Karpas-422 (cell line): Measurements from ENCODE around the gene RALGAPA2. TPM values are rescaled to one million over a fixed set of nuclear protein-coding genes. Genes with fewer than 3 reads are reported as not detected.

Experiments used
- DNase-seq: peaks from one replicate; pipeline ENCODE4 v3.0.0-alpha.2; 2015
- H2AFZ ChIP-seq: fragments of 200-600 bp; sonication (generic); 2 replicates; pipeline ENCODE4 v1.6.1; 2014; ENCODE audit warnings: antibody characterized with exemption, low read length, mixed read lengths
- H3K27ac ChIP-seq: fragments of 200-600 bp; sonication (generic); 2 replicates; pipeline ENCODE4 v1.5.1; 2014; ENCODE audit warnings: mild to moderate bottlenecking, low read length, moderate library complexity
- H3K27me3 ChIP-seq: fragments of 200-600 bp; sonication (generic); 2 replicates; pipeline ENCODE4 v1.6.1; 2014; ENCODE audit warnings: low read length, mixed read lengths
- H3K36me3 ChIP-seq: fragments of 200-600 bp; sonication (generic); 2 replicates; pipeline ENCODE4 v1.6.1; 2014; ENCODE audit warnings: low read length, mixed read lengths; ENCODE audit not compliant: insufficient read depth
- H3K4me1 ChIP-seq: fragments of 200-600 bp; sonication (generic); 2 replicates; pipeline ENCODE4 v1.6.1; 2014; ENCODE audit warnings: mild to moderate bottlenecking, low read length, mixed read lengths
- H3K4me2 ChIP-seq: fragments of 200-600 bp; sonication (generic); 2 replicates; pipeline ENCODE4 v1.6.1; 2014; ENCODE audit warnings: low read length, low read depth, mild to moderate bottlenecking; ENCODE audit not compliant: poor library complexity, severe bottlenecking
- H3K4me3 ChIP-seq: fragments of 200-600 bp; sonication (generic); 2 replicates; pipeline ENCODE4 v1.5.1; 2014; ENCODE audit warnings: mild to moderate bottlenecking, antibody characterized with exemption, low read length, mixed read lengths
- H3K79me2 ChIP-seq: fragments of 200-600 bp; sonication (generic); 2 replicates; pipeline ENCODE4 v1.6.1; 2014; ENCODE audit warnings: mild to moderate bottlenecking, low read length, mixed read lengths
- H3K9ac ChIP-seq: fragments of 200-600 bp; sonication (generic); 2 replicates; pipeline ENCODE4 v1.6.0; 2014; ENCODE audit warnings: low read length
- H3K9me2 ChIP-seq: fragments of 200-600 bp; sonication (generic), shearing (Covaris generic); replicated peaks from 2 replicates; pipeline ENCODE4 v1.6.0; 2014; ENCODE audit warnings: mild to moderate bottlenecking, low read length, moderate library complexity; ENCODE audit not compliant: insufficient read depth
- H3K9me3 ChIP-seq: fragments of 300-700, 200-600 bp; sonication (generic); 2 replicates; pipeline ENCODE4 v1.6.1; 2014; ENCODE audit warnings: low read length, mixed read lengths
- H4K20me1 ChIP-seq: fragments of 200-600 bp; sonication (generic); 2 replicates; pipeline ENCODE4 v1.6.1; 2014; ENCODE audit warnings: mild to moderate bottlenecking, antibody characterized with exemption, low read length, low read depth; ENCODE audit not compliant: insufficient read depth
- total RNA-seq: library from RNA; depleted of rRNA; stranded (reverse); fragments of >200 nt; shearing (Covaris generic); gene quantifications from 2 replicates; pipeline ENCODE4 v1.2.3, GENCODE V29; 2014; ENCODE audit warnings: low replicate concordance

The RALGAPA2 gene
- total RNA-seq, 1 experiment from 2014 or later: 6.3 TPM

- DNase-seq: no peak
- H3K27me3 ChIP-seq: no peaks in the 10 kb centered on the region
- H3K36me3 ChIP-seq: no peaks in the 10 kb centered on the region
- H3K9me3 ChIP-seq: no peaks in the 10 kb centered on the region
- H3K9ac ChIP-seq: no peak overlapping the region
- no peak overlapping the region for H3K4me3 ChIP-seq
- no peaks in the 10 kb centered on the region for H4K20me1 ChIP-seq
- H3K79me2 ChIP-seq: no peaks in the 10 kb centered on the region
- H3K4me1 ChIP-seq: no peaks in the 10 kb centered on the region
- no peak overlapping the region for H3K27ac ChIP-seq
- H3K9me2 ChIP-seq: no peaks in the 10 kb centered on the region
- H3K4me2 ChIP-seq: no peak overlapping the region
- no peak overlapping the region for H2AFZ ChIP-seq
Measured at GRCh38 chr20:20732641-20733040, 20.2 kb upstream of the RALGAPA2 start.

DNA sequence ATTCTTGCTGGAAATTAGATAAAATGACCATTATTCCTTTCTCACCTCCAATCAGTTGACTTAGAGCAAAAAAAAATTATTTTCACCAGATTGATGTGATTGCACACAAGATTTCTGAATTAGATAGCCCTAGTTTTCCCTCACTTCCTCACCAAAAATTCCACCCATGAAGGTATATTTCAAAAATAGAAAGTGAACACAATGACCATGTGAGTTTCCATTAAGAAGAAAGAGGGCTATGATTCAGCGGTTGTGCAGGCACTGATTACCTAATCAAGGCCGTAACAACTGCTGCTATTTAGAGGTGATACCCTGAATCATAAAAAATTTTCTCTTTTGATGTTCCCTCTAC is 19.5 kb upstream of the RALGAPA2 start:
- Histone ChIP-seq H3K9me2 (no peaks in the 10 kb centered on the region), H3K4me1 (no peaks in the 10 kb centered on the region), H3K27me3 (0 out of 2 replicates have a peak, but pooled peaks cover 5% of the 10 kb centered on the region), H3K4me2 (no peak overlapping the region), H3K27ac (no peak overlapping the region), H3K4me3 (no peak overlapping the region), H2AFZ (no peak overlapping the region), H3K79me2 (no peaks in the 10 kb centered on the region), H4K20me1 (no peaks in the 10 kb centered on the region), H3K36me3 (no peaks in the 10 kb centered on the region), H3K9me3 (no peaks in the 10 kb centered on the region), H3K9ac (no peak overlapping the region)
- no peak for DNase-seq

- no peaks in the 10 kb centered on the region for H3K4me1 ChIP-seq
- no peak overlapping the region for H2AFZ ChIP-seq
Measured at GRCh38 chr20:20731000-20731944, 18.8 kb upstream of the RALGAPA2 start.

DNA sequence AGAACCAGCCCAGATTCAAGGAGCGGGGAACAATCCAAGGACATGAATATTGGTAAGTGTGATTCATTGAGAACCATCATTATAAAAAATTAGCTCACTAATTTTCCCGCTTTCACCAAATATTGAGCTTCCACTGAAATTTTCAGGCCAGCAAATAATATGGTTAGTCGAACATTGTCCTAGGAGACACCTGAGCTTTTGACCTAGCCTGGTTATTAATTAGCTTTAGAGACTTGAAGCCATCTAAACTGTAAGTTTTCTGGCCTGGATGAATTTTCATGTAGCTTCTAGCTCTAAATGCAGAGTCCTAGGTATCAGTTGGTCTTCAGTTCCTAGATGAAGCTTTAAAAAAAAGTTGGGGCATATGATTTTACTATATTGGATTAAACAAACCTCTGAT is 17.1 kb upstream of the RALGAPA2 start:
- H3K79me2 ChIP-seq: no peaks in the 10 kb centered on the region

More at GRCh38 chr20:20731000-20731944, 18.8 kb upstream of the RALGAPA2 start:
- Histone ChIP-seq H3K36me3 (no peaks in the 10 kb centered on the region), H4K20me1 (no peaks in the 10 kb centered on the region), H3K9me2 (no peaks in the 10 kb centered on the region), H3K27me3 (0 out of 2 replicates have a peak, but pooled peaks cover 5% of the 10 kb centered on the region), H3K79me2 (no peaks in the 10 kb centered on the region), H3K4me2 (no peak overlapping the region), H3K9ac (no peak overlapping the region), H3K4me3 (no peak overlapping the region), H3K9me3 (no peaks in the 10 kb centered on the region), H3K27ac (no peak overlapping the region)
- no peak for DNase-seq

GRCh38 chr20:20721489-20721888 is 9.0 kb upstream of the RALGAPA2 start:
- H3K36me3 ChIP-seq: no peaks in the 10 kb centered on the region
- no peaks in the 10 kb centered on the region for H3K9me3 ChIP-seq
- no peak overlapping the region for H3K4me2 ChIP-seq
- no peak overlapping the region for H3K4me3 ChIP-seq
- H3K79me2 ChIP-seq: no peaks in the 10 kb centered on the region
- H3K9me2 ChIP-seq: no peaks in the 10 kb centered on the region
- H3K4me1 ChIP-seq: peaks cover 4% of the 10 kb centered on the region; the same call in 1 of the 2 replicates
- no peak overlapping the region for H3K27ac ChIP-seq
- H4K20me1 ChIP-seq: no peaks in the 10 kb centered on the region
- DNase-seq: no peak
- H3K27me3 ChIP-seq: no peaks in the 10 kb centered on the region
- no peak overlapping the region for H2AFZ ChIP-seq
- H3K9ac ChIP-seq: no peak overlapping the region

More for the DNA sequence above, 17.1 kb upstream of the RALGAPA2 start:
- Histone ChIP-seq H3K9ac (no peak overlapping the region), H3K9me3 (no peaks in the 10 kb centered on the region), H4K20me1 (no peaks in the 10 kb centered on the region), H3K9me2 (no peaks in the 10 kb centered on the region), H3K27me3 (0 out of 2 replicates have a peak, but pooled peaks cover 5% of the 10 kb centered on the region), H3K4me2 (no peak overlapping the region), H2AFZ (no peak overlapping the region), H3K27ac (no peak overlapping the region), H3K36me3 (no peaks in the 10 kb centered on the region), H3K4me3 (no peak overlapping the region), H3K4me1 (no peaks in the 10 kb centered on the region)
- no peak for DNase-seq

DNA sequence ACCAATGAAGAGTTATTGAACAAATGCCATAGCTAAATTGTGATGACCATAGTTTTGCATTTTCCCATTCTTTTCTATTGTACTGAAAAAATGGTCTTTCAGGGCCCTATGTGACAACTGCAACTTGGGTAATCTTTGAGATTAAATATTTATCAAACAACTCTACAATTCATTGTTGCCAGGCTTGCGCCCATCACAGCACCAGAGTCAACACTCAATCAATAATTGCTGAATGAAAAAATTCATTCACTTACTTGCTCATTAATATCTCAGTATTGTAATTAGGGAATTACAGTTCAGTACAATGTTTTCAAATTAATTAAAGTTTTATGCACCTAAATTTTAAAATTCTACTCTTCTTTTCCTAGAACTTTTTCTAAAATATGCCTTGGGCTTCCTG is 7.7 kb upstream of the RALGAPA2 start:
- H4K20me1 ChIP-seq: no peaks in the 10 kb centered on the region
- no peaks in the 10 kb centered on the region for H3K27me3 ChIP-seq
- H2AFZ ChIP-seq: no peak overlapping the region
- no peaks in the 10 kb centered on the region for H3K9me3 ChIP-seq
- H3K36me3 ChIP-seq: no peaks in the 10 kb centered on the region
- no peak overlapping the region for H3K4me3 ChIP-seq
- peaks cover 4% of the 10 kb centered on the region; the same call in 1 of the 2 replicates for H3K4me1 ChIP-seq
- no peak for DNase-seq
- H3K27ac ChIP-seq: no peak overlapping the region
- no peak overlapping the region for H3K9ac ChIP-seq
- H3K4me2 ChIP-seq: no peak overlapping the region
- no peaks in the 10 kb centered on the region for H3K79me2 ChIP-seq
- H3K9me2 ChIP-seq: no peaks in the 10 kb centered on the region

DNA sequence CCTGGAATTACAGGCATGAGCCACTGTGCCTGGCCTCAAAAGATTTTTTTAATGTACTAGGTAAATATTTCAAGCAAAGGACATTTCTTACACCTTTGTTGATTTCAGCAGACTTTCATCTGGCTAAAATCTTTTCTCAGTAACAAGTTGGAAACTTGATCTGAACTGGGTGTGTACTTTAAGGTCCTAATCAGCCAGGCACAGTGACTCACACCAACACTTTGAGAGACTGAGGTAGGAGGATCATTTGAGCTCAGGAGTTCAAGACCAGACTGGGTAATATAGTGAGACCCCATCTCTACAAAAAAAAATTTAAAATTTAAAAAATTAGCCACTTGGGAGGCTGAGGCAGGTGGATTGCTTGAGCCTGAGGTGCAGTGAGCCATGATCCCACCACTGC is 7.0 kb upstream of the RALGAPA2 start:
- Histone ChIP-seq H3K4me1 (peaks cover 4% of the 10 kb centered on the region; the same call in 1 of the 2 replicates), H3K4me2 (no peak overlapping the region), H2AFZ (no peak overlapping the region), H3K9me3 (no peaks in the 10 kb centered on the region), H3K9me2 (no peaks in the 10 kb centered on the region), H3K27ac (no peak overlapping the region), H3K36me3 (no peaks in the 10 kb centered on the region), H3K4me3 (no peak overlapping the region), H3K9ac (no peak overlapping the region), H4K20me1 (no peaks in the 10 kb centered on the region), H3K79me2 (no peaks in the 10 kb centered on the region), H3K27me3 (no peaks in the 10 kb centered on the region)
- DNase-seq: no peak

DNA sequence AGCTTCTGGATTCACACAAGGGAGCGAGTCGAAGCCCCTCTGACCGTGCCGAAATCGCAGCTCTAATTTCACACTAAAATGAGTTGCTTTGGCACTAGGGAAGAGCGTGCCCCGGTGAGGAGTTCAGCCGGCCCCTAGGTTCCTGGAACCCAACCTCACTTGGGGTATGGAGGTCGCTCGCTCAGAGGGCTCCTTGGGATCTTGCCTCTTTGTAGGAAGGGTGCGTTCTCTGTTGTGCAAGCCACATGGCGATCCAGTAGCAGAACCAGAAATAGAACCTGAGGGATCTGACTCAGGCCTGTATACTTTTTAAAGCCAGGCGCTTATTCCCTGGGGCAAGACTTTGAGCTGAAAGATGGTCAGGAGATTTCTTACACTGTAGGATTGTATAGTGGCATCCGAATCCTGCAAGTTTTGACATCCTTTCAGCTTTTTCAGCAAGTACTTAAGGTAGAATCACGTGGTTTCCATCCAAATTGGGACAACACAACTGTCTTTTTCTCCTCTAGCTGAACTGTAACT is 861 bp upstream of the RALGAPA2 start:
- H3K36me3 ChIP-seq: no peaks in the 10 kb centered on the region
- H3K27ac ChIP-seq: no peak overlapping the region
- no peaks in the 10 kb centered on the region for H3K27me3 ChIP-seq
- peak overlapping the region; percentile 83 for H3K9ac ChIP-seq
- H3K9me2 ChIP-seq: no peaks in the 10 kb centered on the region
- H2AFZ ChIP-seq: peak overlapping the region; percentile 99
- H3K4me1 ChIP-seq: peaks cover 23% of the 10 kb centered on the region
- H3K9me3 ChIP-seq: no peaks in the 10 kb centered on the region
- H4K20me1 ChIP-seq: no peaks in the 10 kb centered on the region
- no peaks in the 10 kb centered on the region for H3K79me2 ChIP-seq
- no peak for DNase-seq
- H3K4me2 ChIP-seq: peak overlapping the region; percentile 81
- H3K4me3 ChIP-seq: peak overlapping the region; percentile 78
